Liver (tissue), 3 donors: ENCODE results near the gene CMC4.

ENCODE experiments used
- GABPA ChIP-seq, 2 donors: IDR thresholded peaks in 1 of 2; conservative IDR thresholded peaks in 1 of 2; 2 replicates each; pipeline ENCODE4 v1.6.1; 2016; ENCODE audit warnings: antibody characterized with exemption in 2 of 2, mild to moderate bottlenecking in 1 of 2, moderate library complexity in 1 of 2
- HNF4A ChIP-seq, 2 donors: conservative IDR thresholded peaks; 2 replicates each; pipeline ENCODE4 v1.6.1; 2016; ENCODE audit warnings: antibody characterized with exemption in 2 of 2, mild to moderate bottlenecking in 2 of 2
- HNF4G ChIP-seq: IDR thresholded peaks from 2 replicates; pipeline ENCODE4 v1.6.1; 2016; ENCODE audit warnings: antibody characterized with exemption
- RAD21 ChIP-seq, 2 donors: IDR thresholded peaks; 2 replicates each; pipeline ENCODE4 v1.6.1; 2016; ENCODE audit warnings: antibody characterized with exemption in 2 of 2, mild to moderate bottlenecking in 2 of 2
- SP1 ChIP-seq: IDR thresholded peaks from 2 replicates; pipeline ENCODE4 v1.6.1; 2018; ENCODE audit warnings: antibody characterized with exemption, mild to moderate bottlenecking
- TAF1 ChIP-seq: conservative IDR thresholded peaks from 2 replicates; pipeline ENCODE4 v1.6.1; 2016; ENCODE audit warnings: antibody characterized with exemption, mild to moderate bottlenecking
- YY1 ChIP-seq: IDR thresholded peaks from 2 replicates; pipeline ENCODE4 v1.6.1; 2016; ENCODE audit warnings: antibody characterized with exemption, mild to moderate bottlenecking
- TF ChIP-seq, protein P1 (sequence below): fragments of 150-350 bp; IDR thresholded peaks from 2 replicates; pipeline ENCODE4 v1.5.1; 2017; ENCODE audit warnings: improper control_type of control experiment, low read depth, low read length; ENCODE audit not compliant: missing input control
- TF ChIP-seq, protein P2 (sequence below): IDR thresholded peaks from 2 replicates; pipeline ENCODE4 v1.6.1; 2016; ENCODE audit warnings: antibody characterized with exemption
- TF ChIP-seq, protein P3 (sequence below): IDR thresholded peaks from 2 replicates; pipeline ENCODE4 v1.6.1; 2016; ENCODE audit warnings: antibody characterized with exemption, mild to moderate bottlenecking
- donor health status: healthy.
- donor health status: healthy.

DNA sequence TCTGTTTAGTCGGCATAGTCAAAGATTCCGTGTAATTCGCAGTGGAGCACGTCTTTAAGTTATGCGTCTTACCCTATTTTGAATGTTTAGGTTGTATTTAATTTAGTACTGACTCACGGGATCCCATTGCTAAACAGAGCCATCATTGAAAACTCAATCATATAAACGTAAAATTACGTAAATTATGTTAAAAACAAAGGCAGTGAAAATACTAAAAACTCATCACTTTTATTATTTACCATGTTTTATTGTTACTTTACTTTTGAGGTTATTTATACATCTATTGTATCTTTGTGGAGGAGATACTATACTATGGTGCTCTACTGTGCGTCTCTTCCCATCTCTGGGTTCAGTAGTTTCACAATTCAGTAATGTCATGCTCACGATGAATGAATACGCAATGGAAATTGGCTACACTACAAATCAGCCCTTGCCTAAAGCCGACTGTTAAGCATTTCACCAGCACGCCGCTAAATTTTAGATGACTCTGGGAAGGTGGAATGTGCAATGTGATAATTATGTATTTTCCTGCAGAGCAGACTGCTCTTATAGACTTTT is 43.3 kb downstream of the CMC4 start:
- TF ChIP-seq, protein P1, sequence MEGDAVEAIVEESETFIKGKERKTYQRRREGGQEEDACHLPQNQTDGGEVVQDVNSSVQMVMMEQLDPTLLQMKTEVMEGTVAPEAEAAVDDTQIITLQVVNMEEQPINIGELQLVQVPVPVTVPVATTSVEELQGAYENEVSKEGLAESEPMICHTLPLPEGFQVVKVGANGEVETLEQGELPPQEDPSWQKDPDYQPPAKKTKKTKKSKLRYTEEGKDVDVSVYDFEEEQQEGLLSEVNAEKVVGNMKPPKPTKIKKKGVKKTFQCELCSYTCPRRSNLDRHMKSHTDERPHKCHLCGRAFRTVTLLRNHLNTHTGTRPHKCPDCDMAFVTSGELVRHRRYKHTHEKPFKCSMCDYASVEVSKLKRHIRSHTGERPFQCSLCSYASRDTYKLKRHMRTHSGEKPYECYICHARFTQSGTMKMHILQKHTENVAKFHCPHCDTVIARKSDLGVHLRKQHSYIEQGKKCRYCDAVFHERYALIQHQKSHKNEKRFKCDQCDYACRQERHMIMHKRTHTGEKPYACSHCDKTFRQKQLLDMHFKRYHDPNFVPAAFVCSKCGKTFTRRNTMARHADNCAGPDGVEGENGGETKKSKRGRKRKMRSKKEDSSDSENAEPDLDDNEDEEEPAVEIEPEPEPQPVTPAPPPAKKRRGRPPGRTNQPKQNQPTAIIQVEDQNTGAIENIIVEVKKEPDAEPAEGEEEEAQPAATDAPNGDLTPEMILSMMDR = no peak
- TF ChIP-seq RAD21 (IDR thresholded peaks at IDR 0.05) (no peak), YY1 (peak; percentile 28), SP1 (no peak), TAF1 (peak; percentile 87), HNF4A (conservative IDR thresholded peaks at IDR 0.05) (no peak), HNF4G (no peak), GABPA (IDR thresholded peaks at IDR 0.05 in 1 of 2, conservative IDR thresholded peaks at IDR 0.05 in 1 of 2) (no peak)
- TF ChIP-seq, protein P2, sequence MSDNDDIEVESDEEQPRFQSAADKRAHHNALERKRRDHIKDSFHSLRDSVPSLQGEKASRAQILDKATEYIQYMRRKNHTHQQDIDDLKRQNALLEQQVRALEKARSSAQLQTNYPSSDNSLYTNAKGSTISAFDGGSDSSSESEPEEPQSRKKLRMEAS = no peak
- TF ChIP-seq, protein P3, sequence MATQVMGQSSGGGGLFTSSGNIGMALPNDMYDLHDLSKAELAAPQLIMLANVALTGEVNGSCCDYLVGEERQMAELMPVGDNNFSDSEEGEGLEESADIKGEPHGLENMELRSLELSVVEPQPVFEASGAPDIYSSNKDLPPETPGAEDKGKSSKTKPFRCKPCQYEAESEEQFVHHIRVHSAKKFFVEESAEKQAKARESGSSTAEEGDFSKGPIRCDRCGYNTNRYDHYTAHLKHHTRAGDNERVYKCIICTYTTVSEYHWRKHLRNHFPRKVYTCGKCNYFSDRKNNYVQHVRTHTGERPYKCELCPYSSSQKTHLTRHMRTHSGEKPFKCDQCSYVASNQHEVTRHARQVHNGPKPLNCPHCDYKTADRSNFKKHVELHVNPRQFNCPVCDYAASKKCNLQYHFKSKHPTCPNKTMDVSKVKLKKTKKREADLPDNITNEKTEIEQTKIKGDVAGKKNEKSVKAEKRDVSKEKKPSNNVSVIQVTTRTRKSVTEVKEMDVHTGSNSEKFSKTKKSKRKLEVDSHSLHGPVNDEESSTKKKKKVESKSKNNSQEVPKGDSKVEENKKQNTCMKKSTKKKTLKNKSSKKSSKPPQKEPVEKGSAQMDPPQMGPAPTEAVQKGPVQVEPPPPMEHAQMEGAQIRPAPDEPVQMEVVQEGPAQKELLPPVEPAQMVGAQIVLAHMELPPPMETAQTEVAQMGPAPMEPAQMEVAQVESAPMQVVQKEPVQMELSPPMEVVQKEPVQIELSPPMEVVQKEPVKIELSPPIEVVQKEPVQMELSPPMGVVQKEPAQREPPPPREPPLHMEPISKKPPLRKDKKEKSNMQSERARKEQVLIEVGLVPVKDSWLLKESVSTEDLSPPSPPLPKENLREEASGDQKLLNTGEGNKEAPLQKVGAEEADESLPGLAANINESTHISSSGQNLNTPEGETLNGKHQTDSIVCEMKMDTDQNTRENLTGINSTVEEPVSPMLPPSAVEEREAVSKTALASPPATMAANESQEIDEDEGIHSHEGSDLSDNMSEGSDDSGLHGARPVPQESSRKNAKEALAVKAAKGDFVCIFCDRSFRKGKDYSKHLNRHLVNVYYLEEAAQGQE = no peak
